Adrenal gland (tissue), 5 donors: ENCODE data around the gene MIA3.

Experiments
- CTCF ChIP-seq, 6 experiments: fragments of 450-650 bp in 4 of 6; fragments of 200-600 bp in 2 of 6; sonication (generic) in 1 of 6; IDR thresholded peaks; 1 replicate in 5 of 6; 2 replicates in 1 of 6; pipeline versions ENCODE4 v1.5.1 to v1.8.0; 2016 to 2021; ENCODE audit warnings: antibody characterized with exemption in 6 of 6, mild to moderate bottlenecking in 2 of 6, moderate library complexity in 1 of 6
- POLR2A ChIP-seq, 2 donors: fragments of 450-650 bp; IDR thresholded peaks; one replicate each; pipeline ENCODE4 v1.6.1; 2017; ENCODE audit warnings: antibody characterized with exemption in 2 of 2, mild to moderate bottlenecking in 2 of 2, moderate library complexity in 1 of 2
- donor health status: DM: no; HTN: no; CAD: no.

DNA sequence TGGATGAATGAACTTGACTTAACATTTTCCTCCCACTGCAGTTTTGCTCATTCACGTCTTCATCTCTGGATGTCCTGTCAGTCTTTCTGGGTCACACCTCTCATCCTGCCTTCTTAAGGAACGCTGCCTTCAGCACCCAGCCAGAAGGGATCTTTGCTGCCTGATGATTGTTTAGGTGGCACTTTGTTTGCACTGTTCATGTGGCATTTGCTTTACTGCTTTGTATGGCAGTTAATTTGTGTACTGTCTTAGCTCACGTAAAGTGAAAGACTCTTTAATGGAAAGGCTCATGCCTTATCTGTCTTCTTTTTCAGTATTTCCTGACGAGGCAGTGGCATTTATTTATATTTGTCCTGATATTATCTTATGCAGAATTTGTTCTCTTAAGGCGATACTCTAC lies 4.9 kb downstream of the MIA3 start:
- TF ChIP-seq POLR2A (IDR thresholded peaks at IDR 0.05), result no peak
- no peak for TF ChIP-seq CTCF (IDR thresholded peaks at IDR 0.05)
